ENCODE results near the gene ASB16.

DNA sequence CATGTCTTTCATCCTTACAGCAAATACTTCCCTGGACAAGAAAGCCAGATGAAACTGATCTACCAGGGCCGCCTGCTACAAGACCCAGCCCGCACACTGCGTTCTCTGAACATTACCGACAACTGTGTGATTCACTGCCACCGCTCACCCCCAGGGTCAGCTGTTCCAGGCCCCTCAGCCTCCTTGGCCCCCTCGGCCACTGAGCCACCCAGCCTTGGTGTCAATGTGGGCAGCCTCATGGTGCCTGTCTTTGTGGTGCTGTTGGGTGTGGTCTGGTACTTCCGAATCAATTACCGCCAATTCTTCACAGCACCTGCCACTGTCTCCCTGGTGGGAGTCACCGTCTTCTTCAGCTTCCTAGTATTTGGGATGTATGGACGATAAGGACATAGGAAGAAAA is 20.0 kb downstream of the ASB16 start:
- TF ChIP-seq, protein P1, sequence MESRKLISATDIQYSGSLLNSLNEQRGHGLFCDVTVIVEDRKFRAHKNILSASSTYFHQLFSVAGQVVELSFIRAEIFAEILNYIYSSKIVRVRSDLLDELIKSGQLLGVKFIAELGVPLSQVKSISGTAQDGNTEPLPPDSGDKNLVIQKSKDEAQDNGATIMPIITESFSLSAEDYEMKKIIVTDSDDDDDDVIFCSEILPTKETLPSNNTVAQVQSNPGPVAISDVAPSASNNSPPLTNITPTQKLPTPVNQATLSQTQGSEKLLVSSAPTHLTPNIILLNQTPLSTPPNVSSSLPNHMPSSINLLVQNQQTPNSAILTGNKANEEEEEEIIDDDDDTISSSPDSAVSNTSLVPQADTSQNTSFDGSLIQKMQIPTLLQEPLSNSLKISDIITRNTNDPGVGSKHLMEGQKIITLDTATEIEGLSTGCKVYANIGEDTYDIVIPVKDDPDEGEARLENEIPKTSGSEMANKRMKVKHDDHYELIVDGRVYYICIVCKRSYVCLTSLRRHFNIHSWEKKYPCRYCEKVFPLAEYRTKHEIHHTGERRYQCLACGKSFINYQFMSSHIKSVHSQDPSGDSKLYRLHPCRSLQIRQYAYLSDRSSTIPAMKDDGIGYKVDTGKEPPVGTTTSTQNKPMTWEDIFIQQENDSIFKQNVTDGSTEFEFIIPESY (IDR thresholded peaks at IDR 0.05; ENCODE audit: borderline replicate concordance, low read depth), result no peak
- no peak for TF ChIP-seq TCF12 (IDR thresholded peaks at IDR 0.05)
- no peak for TF ChIP-seq CHD2 (IDR thresholded peaks at IDR 0.05; ENCODE audit: low read length, partially characterized antibody)
- TF ChIP-seq RFX5 (IDR thresholded peaks at IDR 0.05; ENCODE audit: low read length), result no peak
- TF ChIP-seq NRF1 (IDR thresholded peaks at IDR 0.05; ENCODE audit: low read depth, low read length), result no peak
- TF ChIP-seq, protein P2, sequence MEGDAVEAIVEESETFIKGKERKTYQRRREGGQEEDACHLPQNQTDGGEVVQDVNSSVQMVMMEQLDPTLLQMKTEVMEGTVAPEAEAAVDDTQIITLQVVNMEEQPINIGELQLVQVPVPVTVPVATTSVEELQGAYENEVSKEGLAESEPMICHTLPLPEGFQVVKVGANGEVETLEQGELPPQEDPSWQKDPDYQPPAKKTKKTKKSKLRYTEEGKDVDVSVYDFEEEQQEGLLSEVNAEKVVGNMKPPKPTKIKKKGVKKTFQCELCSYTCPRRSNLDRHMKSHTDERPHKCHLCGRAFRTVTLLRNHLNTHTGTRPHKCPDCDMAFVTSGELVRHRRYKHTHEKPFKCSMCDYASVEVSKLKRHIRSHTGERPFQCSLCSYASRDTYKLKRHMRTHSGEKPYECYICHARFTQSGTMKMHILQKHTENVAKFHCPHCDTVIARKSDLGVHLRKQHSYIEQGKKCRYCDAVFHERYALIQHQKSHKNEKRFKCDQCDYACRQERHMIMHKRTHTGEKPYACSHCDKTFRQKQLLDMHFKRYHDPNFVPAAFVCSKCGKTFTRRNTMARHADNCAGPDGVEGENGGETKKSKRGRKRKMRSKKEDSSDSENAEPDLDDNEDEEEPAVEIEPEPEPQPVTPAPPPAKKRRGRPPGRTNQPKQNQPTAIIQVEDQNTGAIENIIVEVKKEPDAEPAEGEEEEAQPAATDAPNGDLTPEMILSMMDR (IDR thresholded peaks at IDR 0.05), result no peak
- TF ChIP-seq, protein P3, sequence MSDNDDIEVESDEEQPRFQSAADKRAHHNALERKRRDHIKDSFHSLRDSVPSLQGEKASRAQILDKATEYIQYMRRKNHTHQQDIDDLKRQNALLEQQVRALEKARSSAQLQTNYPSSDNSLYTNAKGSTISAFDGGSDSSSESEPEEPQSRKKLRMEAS (IDR thresholded peaks at IDR 0.05; ENCODE audit: low read depth), result no peak
- TF ChIP-seq ELF1 (IDR thresholded peaks at IDR 0.05), result no peak
- TF ChIP-seq, protein P4, sequence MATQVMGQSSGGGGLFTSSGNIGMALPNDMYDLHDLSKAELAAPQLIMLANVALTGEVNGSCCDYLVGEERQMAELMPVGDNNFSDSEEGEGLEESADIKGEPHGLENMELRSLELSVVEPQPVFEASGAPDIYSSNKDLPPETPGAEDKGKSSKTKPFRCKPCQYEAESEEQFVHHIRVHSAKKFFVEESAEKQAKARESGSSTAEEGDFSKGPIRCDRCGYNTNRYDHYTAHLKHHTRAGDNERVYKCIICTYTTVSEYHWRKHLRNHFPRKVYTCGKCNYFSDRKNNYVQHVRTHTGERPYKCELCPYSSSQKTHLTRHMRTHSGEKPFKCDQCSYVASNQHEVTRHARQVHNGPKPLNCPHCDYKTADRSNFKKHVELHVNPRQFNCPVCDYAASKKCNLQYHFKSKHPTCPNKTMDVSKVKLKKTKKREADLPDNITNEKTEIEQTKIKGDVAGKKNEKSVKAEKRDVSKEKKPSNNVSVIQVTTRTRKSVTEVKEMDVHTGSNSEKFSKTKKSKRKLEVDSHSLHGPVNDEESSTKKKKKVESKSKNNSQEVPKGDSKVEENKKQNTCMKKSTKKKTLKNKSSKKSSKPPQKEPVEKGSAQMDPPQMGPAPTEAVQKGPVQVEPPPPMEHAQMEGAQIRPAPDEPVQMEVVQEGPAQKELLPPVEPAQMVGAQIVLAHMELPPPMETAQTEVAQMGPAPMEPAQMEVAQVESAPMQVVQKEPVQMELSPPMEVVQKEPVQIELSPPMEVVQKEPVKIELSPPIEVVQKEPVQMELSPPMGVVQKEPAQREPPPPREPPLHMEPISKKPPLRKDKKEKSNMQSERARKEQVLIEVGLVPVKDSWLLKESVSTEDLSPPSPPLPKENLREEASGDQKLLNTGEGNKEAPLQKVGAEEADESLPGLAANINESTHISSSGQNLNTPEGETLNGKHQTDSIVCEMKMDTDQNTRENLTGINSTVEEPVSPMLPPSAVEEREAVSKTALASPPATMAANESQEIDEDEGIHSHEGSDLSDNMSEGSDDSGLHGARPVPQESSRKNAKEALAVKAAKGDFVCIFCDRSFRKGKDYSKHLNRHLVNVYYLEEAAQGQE (IDR thresholded peaks at IDR 0.05; ENCODE audit: low read depth, low read length), result no peak

All from SK-N-SH (cell line).